Esophagus squamous epithelium (tissue), 4 donors: ENCODE data around the gene KIF23.

Experiments
- CTCF ChIP-seq, 6 experiments: fragments of 450-650 bp in 4 of 6; fragments of 200-600 bp in 2 of 6; sonication (generic) in 2 of 6; IDR thresholded peaks; one replicate each; pipeline ENCODE4 v1.5.1; 2016 to 2019; ENCODE audit warnings: antibody characterized with exemption in 6 of 6, mild to moderate bottlenecking in 4 of 6, moderate library complexity in 4 of 6
- POLR2A ChIP-seq, 4 donors: fragments of 450-650 bp; IDR thresholded peaks; one replicate each; pipeline ENCODE4 v1.6.1; 2017; ENCODE audit warnings: antibody characterized with exemption in 4 of 4, mild to moderate bottlenecking in 4 of 4, moderate library complexity in 3 of 4

GRCh38 chr15:69439623-69440022, 25.5 kb downstream of the KIF23 start:
- TF ChIP-seq CTCF (IDR thresholded peaks at IDR 0.05) (no peak), POLR2A (IDR thresholded peaks at IDR 0.05) (no peak)
